HCT116 (cell line): ENCODE results near the gene NUTM2F. TPM values are rescaled to one million over a fixed set of nuclear protein-coding genes. Genes with fewer than 3 reads are reported as not detected.
"Not testable (repeated sequence)": the region's sequence is repeated elsewhere in the genome, so short reads cannot be mapped to it uniquely, and the experiment has no call there.

ENCODE experiments used
- ATAC-seq: fragments of 200-7000 bp; cut with Tn5 transposase; 2 replicates; pipeline ENCODE4 v1.9.1; 2020; ENCODE audit warnings: mild to moderate bottlenecking, moderate library complexity
- BruUV-seq: library from RNA; stranded (reverse); fragments of 400-500 nt; replicated peaks from 2 replicates; lab custom pipeline; 2021; lab: Mats Ljungman, UMichigan
- CTCF ChIA-PET: fragments of 300-600 bp; sonication (Branson Sonifier 250); formaldehyde crosslinking; loops from one replicate; lab custom pipeline; 2021; ENCODE audit warnings: antibody characterized with exemption; lab: Charles Lee
- POLR2A ChIA-PET: fragments of 300-600, 350-600 bp; sonication (Branson Sonifier 250); formaldehyde crosslinking; loops from one replicate; lab custom pipeline; 2021; ENCODE audit warnings: antibody characterized with exemption; lab: Charles Lee
- RAD21 ChIA-PET, 2 experiments: fragments of 300-600 bp; sonication (Branson Sonifier 250); formaldehyde crosslinking; loops; one replicate each; lab custom pipeline; 2023; ENCODE audit warnings: low total read pairs in 2 of 2; ENCODE audit not compliant: uncharacterized antibody in 2 of 2, unreplicated experiment in 2 of 2, low non-redundant PET in 1 of 2; lab: Charles Lee
- DNase-seq: peaks from one replicate; pipeline ENCODE4 v3.0.0-alpha.2; 2010; ENCODE audit warnings: low read depth, low spot score
- H2AFZ ChIP-seq: fragments of 200-600 bp; shearing (Covaris generic), sonication (generic); 2 replicates; pipeline ENCODE4 v1.6.1; 2017; ENCODE audit warnings: low read depth, mixed run types, mixed read lengths, antibody characterized with exemption, low read length; ENCODE audit not compliant: poor library complexity, severe bottlenecking
- H3K27ac ChIP-seq: 2 replicates; pipeline ENCODE4 v1.5.1; 2012; ENCODE audit warnings: low read depth, low read length
- H3K27me3 ChIP-seq: fragments of 200-600 bp; sonication (generic); 2 replicates; pipeline ENCODE4 v1.6.1; 2016; ENCODE audit warnings: mixed run types, low read length, mixed read lengths; ENCODE audit not compliant: insufficient read depth
- H3K36me3 ChIP-seq, 2 experiments: fragments of 200-500 bp in 1 of 2; fragments of 200-600 bp in 1 of 2; sonication (Bioruptor generic) in 1 of 2; sonication (generic) in 1 of 2; 2 replicates each; pipeline versions ENCODE4 v1.5.1 to v1.6.1; 2014 to 2016; ENCODE audit warnings: low read length in 2 of 2, inconsistent platforms in 1 of 2, mixed read lengths in 1 of 2, mixed run types in 1 of 2; ENCODE audit not compliant: insufficient read depth in 2 of 2, control insufficient read depth in 1 of 2
- H3K4me1 ChIP-seq, 2 experiments: fragments of 200-600 bp in 1 of 2; sonication (generic) in 1 of 2; 2 replicates each; pipeline versions ENCODE4 v1.5.1 to v1.6.1; 2012 to 2017; ENCODE audit warnings: low read length in 2 of 2, inconsistent platforms in 1 of 2, mild to moderate bottlenecking in 1 of 2, mixed read lengths in 1 of 2, mixed run types in 1 of 2, moderate library complexity in 1 of 2; ENCODE audit not compliant: insufficient read depth in 2 of 2, control insufficient read depth in 1 of 2
- H3K4me2 ChIP-seq: fragments of 200-600 bp; sonication (generic); 2 replicates; pipeline ENCODE4 v1.6.1; 2017; ENCODE audit warnings: mixed run types, low read length, mixed read lengths
- H3K4me3 ChIP-seq, 2 experiments: fragments of 200-600 bp in 1 of 2; sonication (generic) in 1 of 2; replicated peaks in 1 of 2; 2 replicates each; pipeline ENCODE4 v1.5.1; 2011 to 2016; ENCODE audit warnings: low read length in 2 of 2, control low read depth in 1 of 2, low read depth in 1 of 2, mild to moderate bottlenecking in 1 of 2, mixed read lengths in 1 of 2, mixed run types in 1 of 2
- H3K79me2 ChIP-seq: fragments of 200-600 bp; sonication (generic); 2 replicates; pipeline ENCODE4 v1.6.1; 2017; ENCODE audit warnings: mild to moderate bottlenecking, mixed run types, low read length, moderate library complexity, mixed read lengths; ENCODE audit not compliant: insufficient read depth
- H3K9ac ChIP-seq: fragments of 200-600 bp; sonication (generic); 2 replicates; pipeline ENCODE4 v1.6.1; 2016; ENCODE audit warnings: low read length, mixed read lengths
- H3K9me2 ChIP-seq: fragments of 200-600 bp; sonication (generic), shearing (Covaris generic); 2 replicates; pipeline ENCODE4 v1.6.1; 2017; ENCODE audit warnings: mixed run types, mild to moderate bottlenecking, moderate library complexity; ENCODE audit not compliant: insufficient read depth
- H3K9me3 ChIP-seq, 2 experiments: fragments of 200-500 bp in 1 of 2; fragments of 200-600 bp in 1 of 2; sonication (Bioruptor generic) in 1 of 2; sonication (generic) in 1 of 2; 2 replicates each; pipeline ENCODE4 v1.6.1; 2014 to 2017; ENCODE audit warnings: low read length in 2 of 2, mixed read lengths in 2 of 2, inconsistent platforms in 1 of 2, low read depth in 1 of 2, mild to moderate bottlenecking in 1 of 2, mixed run types in 1 of 2, moderate library complexity in 1 of 2; ENCODE audit not compliant: control insufficient read depth in 1 of 2, insufficient read depth in 1 of 2
- H4K20me1 ChIP-seq: fragments of 200-600 bp; sonication (generic), shearing (Covaris generic); 2 replicates; pipeline ENCODE4 v1.6.1; 2017; ENCODE audit warnings: mixed run types, mild to moderate bottlenecking, moderate library complexity; ENCODE audit not compliant: insufficient read depth
- CBX3 ChIP-seq: IDR thresholded peaks from 2 replicates; pipeline ENCODE4 v1.6.1; 2012; ENCODE audit warnings: low read depth
- EZH2phosphoT487 ChIP-seq: fragments of 200-600 bp; IDR thresholded peaks from 2 replicates; pipeline ENCODE4 v1.6.1; 2018; ENCODE audit warnings: antibody characterized with exemption, borderline replicate concordance
- FOSL1 ChIP-seq: IDR thresholded peaks from 2 replicates; pipeline ENCODE4 v1.6.1; 2012; ENCODE audit warnings: low read depth
- RAD21 ChIP-seq: IDR thresholded peaks from 2 replicates; pipeline ENCODE4 v1.6.1; 2012; ENCODE audit warnings: low read depth, mild to moderate bottlenecking
- SP1 ChIP-seq: IDR thresholded peaks from 2 replicates; pipeline ENCODE4 v1.6.1; 2012; ENCODE audit warnings: low read depth
- SRF ChIP-seq: IDR thresholded peaks from 2 replicates; pipeline ENCODE4 v1.6.1; 2012; ENCODE audit warnings: low read depth
- TCF7L2 ChIP-seq: IDR thresholded peaks from 2 replicates; pipeline ENCODE4 v1.7.0; 2011; ENCODE audit warnings: borderline replicate concordance, inconsistent platforms; ENCODE audit not compliant: insufficient read depth, insufficient read length; ENCODE audit errors: extremely low read depth
- YY1 ChIP-seq: IDR thresholded peaks from 2 replicates; pipeline ENCODE4 v1.6.1; 2011; ENCODE audit warnings: low read length, low read depth, moderate library complexity, mild to moderate bottlenecking; ENCODE audit not compliant: insufficient replicate concordance; ENCODE audit errors: extremely low read depth
- ZFX ChIP-seq: fragments of 450-650 bp; IDR thresholded peaks from 2 replicates; pipeline ENCODE4 v1.6.1; 2017
- intact Hi-C: fragments of 100-400 bp; cut with micrococcal nuclease; formaldehyde crosslinking; loops from 2 replicates; pipeline ENCODE4 v1.10.0; 2022
- total RNA-seq: library from RNA; stranded (reverse); gene quantifications from one replicate; pipeline ENCODE4 v1.2.1, GENCODE V29; 2021; ENCODE audit not compliant: unreplicated experiment
- TF ChIP-seq, protein P1 (sequence below): IDR thresholded peaks from 2 replicates; pipeline ENCODE4 v1.6.1; 2011; ENCODE audit warnings: mild to moderate bottlenecking, low read length, moderate library complexity; ENCODE audit not compliant: insufficient replicate concordance; ENCODE audit errors: extremely low read depth
- TF ChIP-seq, protein P2 (sequence below), 3 experiments: fragments of 200-600 bp in 1 of 3; sonication (generic) in 1 of 3; IDR thresholded peaks in 2 of 3; conservative IDR thresholded peaks in 1 of 3; 2 replicates each; pipeline ENCODE4 v1.5.1; 2012 to 2017; ENCODE audit warnings: low read depth in 2 of 3, low read length in 2 of 3, antibody characterized with exemption in 1 of 3, borderline replicate concordance in 1 of 3, control low read depth in 1 of 3, mild to moderate bottlenecking in 1 of 3, mixed read lengths in 1 of 3, mixed run types in 1 of 3, moderate library complexity in 1 of 3; ENCODE audit not compliant: insufficient read depth in 1 of 3

Gene NUTM2F
- total RNA-seq, 1 experiment from 2014 or later: not detected

DNA sequence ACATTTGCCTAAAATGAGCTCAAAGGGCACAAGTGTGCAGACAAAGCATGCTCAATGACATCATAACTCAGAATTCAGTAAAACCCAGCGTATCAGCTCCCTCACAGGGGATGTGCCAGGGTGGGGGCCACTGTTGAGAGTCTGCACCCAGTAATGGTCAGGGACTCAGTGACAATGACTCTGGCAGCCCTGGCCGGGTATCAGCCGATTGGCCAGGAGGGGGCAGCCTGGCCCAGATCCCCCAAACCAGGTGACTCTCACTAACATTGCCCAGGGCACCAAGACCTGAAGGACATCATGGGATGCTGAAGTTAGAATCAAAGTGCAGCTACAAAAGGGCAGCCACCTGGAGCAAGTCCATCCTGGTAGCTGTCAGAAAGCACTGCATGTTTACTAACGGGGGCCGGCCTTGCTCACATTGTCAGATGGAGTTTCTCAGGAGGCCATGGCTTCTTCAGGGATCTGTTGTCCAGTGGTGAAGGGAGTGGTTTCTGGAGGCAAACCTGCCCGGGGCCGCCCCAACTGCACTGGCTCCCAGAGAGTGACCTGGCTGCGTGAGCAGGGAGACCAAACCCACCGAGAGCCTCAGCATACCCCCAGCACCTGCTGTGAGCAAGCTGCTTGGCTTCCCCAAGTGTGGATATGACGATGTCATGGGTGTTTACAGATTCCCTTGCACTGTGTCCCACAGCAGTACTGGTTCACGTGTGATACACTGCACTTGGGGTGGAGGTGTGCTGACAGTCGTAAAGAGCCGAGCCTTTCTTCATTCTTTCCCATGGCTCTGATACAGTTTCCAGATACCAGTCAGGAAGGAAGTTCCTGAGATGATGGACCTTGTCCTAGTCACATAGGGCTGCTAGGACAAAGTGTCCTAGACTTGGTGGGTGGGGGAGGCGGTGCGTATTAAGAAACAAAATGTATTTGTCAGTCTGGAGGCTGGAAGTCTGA is 13.1 kb downstream of the NUTM2F start:
- H3K79me2 ChIP-seq, H3K4me3 ChIP-seq, H2AFZ ChIP-seq, H3K4me1 ChIP-seq, H3K27me3 ChIP-seq, H3K9me2 ChIP-seq, H3K9ac ChIP-seq, intact Hi-C loops, POLR2A ChIA-PET, DNase-seq, H3K9me3 ChIP-seq, CTCF ChIA-PET, H3K27ac ChIP-seq, RAD21 ChIA-PET, H4K20me1 ChIP-seq, H3K4me2 ChIP-seq, H3K36me3 ChIP-seq, BruUV-seq: not testable (repeated sequence)
- peak; percentile 83 for ATAC-seq

DNA sequence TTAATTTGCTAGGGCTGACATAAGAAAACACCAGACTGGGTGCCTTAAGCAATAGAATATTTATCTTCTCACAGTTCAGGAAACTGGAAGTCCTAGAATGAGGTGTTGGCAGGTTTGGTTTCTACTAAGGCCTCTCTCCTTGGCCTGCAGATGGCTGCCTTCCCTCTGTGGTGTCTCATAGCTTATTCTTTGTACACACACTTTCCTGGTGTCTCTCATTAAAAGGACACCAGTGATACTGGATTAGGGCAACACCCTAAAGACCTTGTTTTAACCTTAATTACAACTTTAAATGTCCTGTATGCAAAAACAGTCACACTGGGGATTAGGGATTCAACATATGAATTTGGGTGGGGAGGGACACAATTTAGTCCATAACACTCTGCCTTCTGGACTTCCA is 25.1 kb downstream of the NUTM2F start:
- no peak for DNase-seq
- ATAC-seq: no peak
- Histone ChIP-seq H4K20me1 (no peaks in the 10 kb centered on the region), H3K9me3 (no peaks in the 10 kb centered on the region), H3K79me2 (no peaks in the 10 kb centered on the region), H3K9ac (no peak overlapping the region), H3K27ac (no peak overlapping the region), H2AFZ (no peak overlapping the region), H3K27me3 (no peaks in the 10 kb centered on the region), H3K4me2 (no peak overlapping the region), H3K4me3 (no peak overlapping the region), H3K4me1 (peaks cover 2 to 13% of the 10 kb centered on the region in 2 experiments; a peak in 1 of 4 replicates), H3K9me2 (no peaks in the 10 kb centered on the region), H3K36me3 (no peaks in the 10 kb centered on the region)
- CTCF ChIA-PET: no interaction called here
- intact Hi-C loops: no loop called here
- RAD21 ChIA-PET: no interaction called here
- BruUV-seq: no TSS peak
- POLR2A ChIA-PET: no interaction called here
- TF ChIP-seq EZH2phosphoT487 (no peak), SRF (no peak), YY1 (no peak), ZFX (no peak), SP1 (no peak), TCF7L2 (no peak), CBX3 (no peak), FOSL1 (no peak), RAD21 (no peak)
- TF ChIP-seq, protein P1, sequence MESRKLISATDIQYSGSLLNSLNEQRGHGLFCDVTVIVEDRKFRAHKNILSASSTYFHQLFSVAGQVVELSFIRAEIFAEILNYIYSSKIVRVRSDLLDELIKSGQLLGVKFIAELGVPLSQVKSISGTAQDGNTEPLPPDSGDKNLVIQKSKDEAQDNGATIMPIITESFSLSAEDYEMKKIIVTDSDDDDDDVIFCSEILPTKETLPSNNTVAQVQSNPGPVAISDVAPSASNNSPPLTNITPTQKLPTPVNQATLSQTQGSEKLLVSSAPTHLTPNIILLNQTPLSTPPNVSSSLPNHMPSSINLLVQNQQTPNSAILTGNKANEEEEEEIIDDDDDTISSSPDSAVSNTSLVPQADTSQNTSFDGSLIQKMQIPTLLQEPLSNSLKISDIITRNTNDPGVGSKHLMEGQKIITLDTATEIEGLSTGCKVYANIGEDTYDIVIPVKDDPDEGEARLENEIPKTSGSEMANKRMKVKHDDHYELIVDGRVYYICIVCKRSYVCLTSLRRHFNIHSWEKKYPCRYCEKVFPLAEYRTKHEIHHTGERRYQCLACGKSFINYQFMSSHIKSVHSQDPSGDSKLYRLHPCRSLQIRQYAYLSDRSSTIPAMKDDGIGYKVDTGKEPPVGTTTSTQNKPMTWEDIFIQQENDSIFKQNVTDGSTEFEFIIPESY: no peak
- TF ChIP-seq, protein P2, sequence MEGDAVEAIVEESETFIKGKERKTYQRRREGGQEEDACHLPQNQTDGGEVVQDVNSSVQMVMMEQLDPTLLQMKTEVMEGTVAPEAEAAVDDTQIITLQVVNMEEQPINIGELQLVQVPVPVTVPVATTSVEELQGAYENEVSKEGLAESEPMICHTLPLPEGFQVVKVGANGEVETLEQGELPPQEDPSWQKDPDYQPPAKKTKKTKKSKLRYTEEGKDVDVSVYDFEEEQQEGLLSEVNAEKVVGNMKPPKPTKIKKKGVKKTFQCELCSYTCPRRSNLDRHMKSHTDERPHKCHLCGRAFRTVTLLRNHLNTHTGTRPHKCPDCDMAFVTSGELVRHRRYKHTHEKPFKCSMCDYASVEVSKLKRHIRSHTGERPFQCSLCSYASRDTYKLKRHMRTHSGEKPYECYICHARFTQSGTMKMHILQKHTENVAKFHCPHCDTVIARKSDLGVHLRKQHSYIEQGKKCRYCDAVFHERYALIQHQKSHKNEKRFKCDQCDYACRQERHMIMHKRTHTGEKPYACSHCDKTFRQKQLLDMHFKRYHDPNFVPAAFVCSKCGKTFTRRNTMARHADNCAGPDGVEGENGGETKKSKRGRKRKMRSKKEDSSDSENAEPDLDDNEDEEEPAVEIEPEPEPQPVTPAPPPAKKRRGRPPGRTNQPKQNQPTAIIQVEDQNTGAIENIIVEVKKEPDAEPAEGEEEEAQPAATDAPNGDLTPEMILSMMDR (IDR thresholded peaks at IDR 0.05 in 2 of 3, conservative IDR thresholded peaks at IDR 0.05 in 1 of 3; ENCODE audit: borderline replicate concordance in 1 of 3, insufficient read depth in 1 of 3, low read depth in 2 of 3, low read length in 2 of 3): no peak
